ENCODE data around the gene BST2. TPM values are rescaled to one million over a fixed set of nuclear protein-coding genes. Genes with fewer than 3 reads are reported as not detected.

The BST2 gene
- total RNA-seq, 1 donor from 2014 or later: 97.8 TPM

- Mint-ChIP-seq H3K27ac (ENCODE audit: unreplicated experiment) (peak overlapping the region; percentile 72), H3K4me3 (ENCODE audit: unreplicated experiment) (peak overlapping the region; percentile 88)
- DNase-seq (ENCODE audit: low spot score): no peak
These were observed 695 bp downstream of the BST2 start for GRCh38 chr19:17404621-17405249.

DNA sequence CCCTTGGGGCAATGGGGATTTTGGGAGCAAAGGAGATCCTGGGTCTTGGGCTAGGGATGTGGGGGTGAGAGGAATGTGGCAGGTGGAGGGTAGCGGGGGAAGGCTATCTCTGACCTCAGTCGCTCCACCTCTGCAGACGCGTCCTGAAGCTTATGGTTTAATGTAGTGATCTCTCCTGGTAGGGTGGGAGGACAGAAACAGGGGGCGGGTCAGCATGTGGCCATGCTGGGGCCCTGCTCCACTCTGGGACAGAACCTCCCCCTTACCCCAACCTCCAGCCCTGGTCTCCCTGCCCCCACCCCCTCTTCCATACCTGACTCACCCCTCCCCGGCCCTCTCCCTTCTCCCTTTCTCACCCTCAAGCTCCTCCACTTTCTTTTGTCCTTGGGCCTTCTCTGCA, 1.4 kb downstream of the BST2 start:
- no peaks in the 10 kb centered on the region for H3K9me3 Mint-ChIP-seq (ENCODE audit: unreplicated experiment)
- DNase-seq (ENCODE audit: low spot score): no peak
- no peak for TF ChIP-seq CTCF (IDR thresholded peaks at IDR 0.05; ENCODE audit: unreplicated experiment)
- H3K36me3 Mint-ChIP-seq (ENCODE audit: low read depth, unreplicated experiment): peaks cover 4% of the 10 kb centered on the region
- H3K4me3 Mint-ChIP-seq (ENCODE audit: unreplicated experiment): peak overlapping the region; percentile 88
- peaks cover 35% of the 10 kb centered on the region for H3K4me1 Mint-ChIP-seq (ENCODE audit: unreplicated experiment)
- peaks cover 9% of the 10 kb centered on the region for H3K27me3 Mint-ChIP-seq (ENCODE audit: unreplicated experiment)
- H3K27ac Mint-ChIP-seq (ENCODE audit: unreplicated experiment): peak overlapping the region; percentile 48

More at GRCh38 chr19:17404621-17405249, 695 bp downstream of the BST2 start:
- Mint-ChIP-seq H3K4me1 (ENCODE audit: unreplicated experiment) (peaks cover 35% of the 10 kb centered on the region), H3K36me3 (ENCODE audit: low read depth, unreplicated experiment) (peaks cover 4% of the 10 kb centered on the region), H3K27me3 (ENCODE audit: unreplicated experiment) (peaks cover 9% of the 10 kb centered on the region), H3K9me3 (ENCODE audit: unreplicated experiment) (no peaks in the 10 kb centered on the region)
- TF ChIP-seq CTCF (IDR thresholded peaks at IDR 0.05; ENCODE audit: unreplicated experiment): no peak

- TF ChIP-seq CTCF (IDR thresholded peaks at IDR 0.05; ENCODE audit: unreplicated experiment): no peak
- Mint-ChIP-seq H3K27ac (ENCODE audit: unreplicated experiment) (no peak overlapping the region), H3K36me3 (ENCODE audit: low read depth, unreplicated experiment) (peaks cover 4% of the 10 kb centered on the region), H3K27me3 (ENCODE audit: unreplicated experiment) (peaks cover 9% of the 10 kb centered on the region), H3K9me3 (ENCODE audit: unreplicated experiment) (no peaks in the 10 kb centered on the region), H3K4me3 (ENCODE audit: unreplicated experiment) (peak overlapping the region; percentile 88), H3K4me1 (ENCODE audit: unreplicated experiment) (peaks cover 38% of the 10 kb centered on the region)
- peak; percentile 67 for DNase-seq (ENCODE audit: low spot score)
These were observed 2.2 kb downstream of the BST2 start for GRCh38 chr19:17402982-17403855.

DNA sequence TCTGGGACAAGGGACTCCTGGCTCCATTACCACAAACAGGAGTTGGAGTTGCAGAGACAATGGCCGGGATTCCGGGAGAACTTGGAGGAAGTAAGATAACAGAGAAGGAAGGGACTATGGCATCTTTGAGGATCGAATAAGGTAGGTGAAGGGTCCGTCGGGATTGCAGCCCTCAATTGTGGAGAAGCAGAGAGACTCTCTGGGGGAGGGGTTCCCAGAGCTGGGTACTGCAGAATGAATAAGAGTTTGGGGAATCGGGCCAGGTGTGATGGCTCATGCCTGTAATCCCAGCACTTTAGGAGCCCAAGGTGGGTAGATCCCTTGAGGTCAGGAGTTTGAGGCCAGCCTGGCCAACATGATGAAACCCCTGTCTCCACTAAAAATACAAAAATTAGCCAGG, 3.8 kb downstream of the BST2 start:
- H3K4me1 Mint-ChIP-seq (ENCODE audit: unreplicated experiment): peaks cover 33% of the 10 kb centered on the region
- peak overlapping the region; percentile 95 for H3K27ac Mint-ChIP-seq (ENCODE audit: unreplicated experiment)
- no peaks in the 10 kb centered on the region for H3K9me3 Mint-ChIP-seq (ENCODE audit: unreplicated experiment)
- TF ChIP-seq CTCF (IDR thresholded peaks at IDR 0.05; ENCODE audit: unreplicated experiment): no peak
- H3K4me3 Mint-ChIP-seq (ENCODE audit: unreplicated experiment): peak overlapping the region; percentile 50
- DNase-seq (ENCODE audit: low spot score): peak; percentile 41
- H3K36me3 Mint-ChIP-seq (ENCODE audit: low read depth, unreplicated experiment): peaks cover 4% of the 10 kb centered on the region
- peaks cover 9% of the 10 kb centered on the region for H3K27me3 Mint-ChIP-seq (ENCODE audit: unreplicated experiment)
